ENCODE results near the gene DDIT4L.

- TF ChIP-seq CTCF (IDR thresholded peaks at IDR 0.05) (no peak), POLR2A (IDR thresholded peaks at IDR 0.05) (no peak)
These were observed 42.6 kb downstream of the DDIT4L start for GRCh38 chr4:100147684-100148083.
